GM13976 (cell line): Measurements from ENCODE around the gene AGPS.
"Not testable (repeated sequence)": the region's sequence is repeated elsewhere in the genome, so short reads cannot be mapped to it uniquely, and the experiment has no call there.

Experiments
- DNase-seq: peaks from one replicate; pipeline ENCODE4 v3.0.0; 2012; ENCODE audit warnings: low spot score
- CTCF ChIP-seq: IDR thresholded peaks from 2 replicates; pipeline ENCODE4 v1.5.1; 2012; ENCODE audit warnings: borderline replicate concordance, mild to moderate bottlenecking; ENCODE audit not compliant: insufficient read depth; ENCODE audit errors: extremely low read depth, missing control alignments, control extremely low read depth
- in situ Hi-C: fragments of 300-500 bp; cut with MboI; formaldehyde crosslinking; loops from one replicate; pipeline ENCODE4 v1.12.0; 2022; ENCODE audit warnings: low sequenced_read_pairs, mixed read lengths, inconsistent platforms; ENCODE audit not compliant: unreplicated experiment

AGPS gene

GRCh38 chr2:177478029-177478428, 85.5 kb downstream of the AGPS start:
- TF ChIP-seq CTCF = no peak
- DNase-seq = no peak
- in situ Hi-C loops = no loop called here

DNA sequence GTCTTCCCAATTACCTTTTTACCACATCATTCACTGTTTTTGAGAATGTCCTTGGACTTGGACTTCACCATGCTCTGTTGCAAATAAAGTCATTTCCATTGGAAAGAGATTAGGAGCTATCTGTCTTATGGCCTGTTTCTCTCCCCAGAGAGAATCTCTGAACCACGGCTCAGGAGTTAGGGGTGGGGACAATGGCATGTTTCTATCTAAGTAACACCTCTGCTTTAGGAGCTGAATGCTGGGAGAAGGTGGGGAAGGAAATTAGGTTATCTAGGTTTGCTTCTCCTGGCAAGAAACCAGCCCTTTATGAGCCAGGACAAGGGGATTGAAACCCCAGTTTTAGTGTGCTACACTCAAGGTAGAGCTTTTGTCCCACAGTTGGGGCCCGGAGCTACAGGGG, 86.3 kb downstream of the AGPS start:
- in situ Hi-C loops = no loop called here
- TF ChIP-seq CTCF = no peak
- DNase-seq = no peak

- no peak for DNase-seq
- no peak for TF ChIP-seq CTCF
- in situ Hi-C loops = no loop called here
Measured at GRCh38 chr2:177482195-177482594, 89.6 kb downstream of the AGPS start.

GRCh38 chr2:177483531-177483930, 91.0 kb downstream of the AGPS start:
- no peak for TF ChIP-seq CTCF
- no peak for DNase-seq
- in situ Hi-C loops = no loop called here

GRCh38 chr2:177484180-177484795, 91.7 kb downstream of the AGPS start:
- no peak for DNase-seq

DNA sequence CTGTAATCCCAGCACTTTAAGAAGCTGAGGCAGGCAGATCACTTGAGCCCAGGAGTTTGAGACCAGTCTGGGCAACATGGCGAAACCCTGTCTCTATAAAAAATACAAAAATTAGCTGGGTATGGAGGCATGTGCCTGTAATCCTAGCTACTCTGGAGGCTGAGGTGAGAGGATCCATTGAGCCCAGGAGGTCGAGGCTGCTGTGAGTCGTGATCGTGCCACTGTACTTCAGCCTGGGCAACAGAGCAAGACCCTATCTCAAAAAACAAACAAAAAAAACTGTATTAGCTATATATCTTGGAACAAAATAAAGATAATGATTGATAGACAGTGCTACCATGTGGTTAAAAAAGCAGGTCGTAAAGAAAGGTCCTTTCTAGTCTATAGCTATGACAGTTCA, 93.1 kb downstream of the AGPS start:
- in situ Hi-C loops, DNase-seq: not testable (repeated sequence)

More at GRCh38 chr2:177484180-177484795, 91.7 kb downstream of the AGPS start:
- TF ChIP-seq CTCF = no peak
- in situ Hi-C loops = no loop called here

DNA sequence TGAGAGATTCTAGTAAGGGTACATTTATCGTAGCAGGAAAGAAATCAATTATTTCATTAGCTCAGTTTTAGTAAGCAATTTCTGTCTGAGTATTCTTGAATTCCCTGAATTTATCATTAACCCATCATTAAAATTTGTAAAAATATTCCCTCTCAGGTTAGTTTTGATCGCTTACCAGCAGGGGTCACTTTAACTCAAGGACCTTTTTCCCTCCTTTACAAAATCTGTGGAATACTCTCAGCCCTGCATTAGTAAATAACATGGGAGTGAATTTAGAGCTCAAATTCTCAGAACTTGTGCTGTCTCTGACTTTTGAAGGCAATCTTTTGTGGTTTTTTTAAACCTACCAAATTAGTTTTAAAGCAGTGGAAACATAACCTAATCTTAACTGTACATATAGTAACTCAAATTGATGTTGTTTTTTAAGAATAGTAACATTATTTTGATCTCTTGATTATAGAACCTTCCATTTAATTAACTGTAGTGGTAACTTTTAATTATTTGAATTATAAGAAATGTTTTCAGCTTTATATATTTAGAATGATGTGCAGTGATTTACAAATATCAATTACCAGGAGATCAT, 97.2 kb downstream of the AGPS start:
- peak; percentile 24 for TF ChIP-seq CTCF
- in situ Hi-C loops = no loop called here
- DNase-seq = no peak
